AG09309 (cell line): ENCODE data around the gene FAM193B.
"Not testable (repeated sequence)": the region's sequence is repeated elsewhere in the genome, so short reads cannot be mapped to it uniquely, and the experiment has no call there.

Experiments
- DNase-seq: peaks from one replicate; pipeline ENCODE4 v3.0.0-alpha.2; 2010; ENCODE audit warnings: low read depth
- H3K4me3 ChIP-seq: 2 replicates; pipeline ENCODE4 v1.5.1; 2011; ENCODE audit warnings: mild to moderate bottlenecking, low read depth, low read length, moderate library complexity; ENCODE audit not compliant: control insufficient read depth
- CTCF ChIP-seq: IDR thresholded peaks from 2 replicates; pipeline ENCODE4 v1.5.1; 2011; ENCODE audit warnings: mild to moderate bottlenecking, low read depth, low read length, inconsistent platforms; ENCODE audit not compliant: insufficient read depth, control insufficient read depth; ENCODE audit errors: missing control alignments

FAM193B gene

GRCh38 chr5:177588413-177588909 lies 34.1 kb upstream of the FAM193B start:
- no peak overlapping the region for H3K4me3 ChIP-seq
- DNase-seq = no peak
- no peak for TF ChIP-seq CTCF

GRCh38 chr5:177578316-177578715 lies 24.0 kb upstream of the FAM193B start:
- no peak overlapping the region for H3K4me3 ChIP-seq
- DNase-seq = no peak
- TF ChIP-seq CTCF = no peak

GRCh38 chr5:177576169-177576568 lies 21.8 kb upstream of the FAM193B start:
- TF ChIP-seq CTCF = no peak
- H3K4me3 ChIP-seq = no peak overlapping the region
- DNase-seq = no peak

- no peak overlapping the region for H3K4me3 ChIP-seq
- no peak for DNase-seq
- no peak for TF ChIP-seq CTCF
These were observed 21.1 kb upstream of the FAM193B start for GRCh38 chr5:177575488-177575887.

DNA sequence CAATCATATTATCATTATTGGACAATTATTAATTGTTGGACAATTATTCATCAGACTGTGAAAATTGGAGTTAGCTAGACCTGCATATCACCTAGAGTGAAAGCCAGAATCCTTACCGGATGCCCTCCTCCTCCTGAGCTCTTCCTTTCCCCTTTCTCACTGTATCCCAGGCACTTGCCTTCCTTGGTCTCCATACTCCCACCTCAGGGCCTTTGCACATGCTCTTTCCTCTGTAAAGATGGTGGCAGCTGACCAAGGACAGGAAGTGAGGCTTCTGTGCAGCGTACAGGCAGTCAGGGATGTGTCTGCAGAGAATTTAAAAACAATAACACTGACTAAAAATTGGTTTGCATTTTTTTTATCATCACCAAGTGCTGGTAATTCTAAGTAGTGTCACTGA lies 15.5 kb upstream of the FAM193B start:
- H3K4me3 ChIP-seq = no peak overlapping the region
- no peak for DNase-seq
- no peak for TF ChIP-seq CTCF

GRCh38 chr5:177568326-177568725 lies 14.0 kb upstream of the FAM193B start:
- TF ChIP-seq CTCF = no peak
- DNase-seq = no peak
- H3K4me3 ChIP-seq = no peak overlapping the region

DNA sequence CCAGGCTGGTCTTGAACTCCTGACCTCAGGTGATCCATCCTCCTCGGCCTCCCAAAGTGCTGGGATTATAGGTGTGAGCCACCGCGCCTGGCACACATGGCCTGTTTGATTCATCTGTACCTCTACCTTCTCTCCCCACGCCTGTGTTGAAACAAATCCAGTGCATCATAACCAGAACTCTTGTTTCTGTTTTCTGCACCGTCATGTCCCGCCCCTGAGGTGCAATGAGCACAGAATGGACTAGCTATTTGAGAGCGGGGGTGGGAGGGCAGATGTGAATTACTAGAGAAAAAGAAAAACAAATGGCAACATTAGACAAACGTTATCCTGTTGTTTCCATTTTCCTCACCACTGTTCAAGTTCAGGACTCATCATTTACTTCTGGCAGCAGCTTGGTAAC lies 10.7 kb upstream of the FAM193B start:
- DNase-seq = no peak
- H3K4me3 ChIP-seq = no peak overlapping the region
- TF ChIP-seq CTCF = no peak

DNA sequence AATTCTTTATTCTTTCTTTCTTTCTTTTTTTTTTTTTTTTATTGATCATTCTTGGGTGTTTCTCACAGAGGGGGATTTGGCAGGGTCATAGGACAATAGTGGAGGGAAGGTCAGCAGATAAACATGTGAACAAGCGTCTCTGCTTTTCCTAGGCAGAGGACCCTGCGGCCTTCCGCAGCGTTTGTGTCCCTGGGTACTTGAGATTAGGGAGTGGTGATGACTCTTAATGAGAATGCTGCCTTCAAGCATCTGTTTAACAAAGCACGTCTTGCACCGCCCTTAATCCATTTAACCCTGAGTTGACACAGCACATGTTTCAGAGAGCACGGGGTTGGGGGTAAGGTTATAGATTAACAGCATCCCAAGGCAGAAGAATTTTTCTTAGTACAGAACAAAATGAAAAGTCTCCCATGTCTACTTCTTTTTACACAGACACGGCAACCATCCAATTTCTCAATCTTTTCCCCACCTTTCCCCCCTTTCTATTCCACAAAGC lies 5.1 kb upstream of the FAM193B start:
- not testable (repeated sequence) for H3K4me3 ChIP-seq

More for the DNA sequence above, 5.1 kb upstream of the FAM193B start:
- not testable (repeated sequence) for DNase-seq
